Body of pancreas (tissue), 4 donors: ENCODE results near the gene ADAMTSL2.

Experiments used
- POLR2A ChIP-seq, 3 donors: fragments of 450-650 bp; IDR thresholded peaks; one replicate each; pipeline ENCODE4 v1.6.1; 2016; ENCODE audit warnings: antibody characterized with exemption in 3 of 3, mild to moderate bottlenecking in 2 of 3
- TF ChIP-seq, protein P1 (sequence below), 7 experiments: fragments of 450-650 bp in 4 of 7; fragments of 200-600 bp in 3 of 7; sonication (generic) in 3 of 7; IDR thresholded peaks; one replicate each; pipeline ENCODE4 v1.5.1; 2016 to 2019; ENCODE audit warnings: antibody characterized with exemption in 7 of 7

DNA sequence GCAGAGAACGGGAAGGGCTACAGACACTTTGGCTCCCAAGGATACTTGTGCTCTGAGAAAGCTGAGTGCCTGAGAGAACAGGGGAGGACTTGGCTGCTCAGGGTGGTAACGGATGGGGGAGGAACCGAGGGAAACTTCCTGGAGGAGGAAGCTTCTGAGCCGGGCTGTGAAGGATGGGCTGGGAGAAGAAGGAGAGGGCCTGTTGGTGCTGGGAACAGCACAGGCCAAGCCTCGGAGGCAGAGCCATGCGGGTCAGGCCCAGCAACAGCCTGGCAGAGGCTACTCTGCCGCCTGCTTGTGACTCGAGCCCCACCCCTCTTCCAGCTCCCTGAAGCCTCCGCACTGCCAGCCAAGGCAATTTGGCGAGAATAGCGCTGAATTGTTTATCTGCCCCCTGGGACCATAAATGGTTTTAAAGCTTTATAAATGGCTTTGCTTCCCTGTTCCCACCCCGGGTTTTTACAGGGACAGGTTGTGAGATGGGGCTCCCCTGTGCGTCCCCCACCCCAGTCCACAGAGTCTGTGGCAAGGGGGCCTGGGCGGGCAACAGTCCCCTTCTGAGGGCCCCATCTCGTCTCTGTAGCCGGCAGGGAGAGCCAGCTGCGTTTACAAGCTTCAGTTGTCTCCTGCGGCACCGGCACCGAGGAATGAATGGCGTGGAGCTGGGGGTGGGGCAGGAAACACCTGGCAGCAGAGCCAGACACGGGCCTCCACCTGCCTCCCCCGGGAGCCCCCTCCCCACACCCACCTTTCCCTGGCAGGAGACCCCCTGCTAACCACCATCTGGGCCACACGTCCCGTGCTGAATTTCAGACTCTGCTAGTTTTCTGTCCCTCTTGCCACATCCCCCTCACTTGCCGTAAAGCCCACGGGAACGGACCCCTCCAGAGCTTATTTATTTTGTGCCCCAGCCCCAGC lies 50.3 kb downstream of the ADAMTSL2 start:
- TF ChIP-seq POLR2A (IDR thresholded peaks at IDR 0.05) = no peak
- TF ChIP-seq, protein P1, sequence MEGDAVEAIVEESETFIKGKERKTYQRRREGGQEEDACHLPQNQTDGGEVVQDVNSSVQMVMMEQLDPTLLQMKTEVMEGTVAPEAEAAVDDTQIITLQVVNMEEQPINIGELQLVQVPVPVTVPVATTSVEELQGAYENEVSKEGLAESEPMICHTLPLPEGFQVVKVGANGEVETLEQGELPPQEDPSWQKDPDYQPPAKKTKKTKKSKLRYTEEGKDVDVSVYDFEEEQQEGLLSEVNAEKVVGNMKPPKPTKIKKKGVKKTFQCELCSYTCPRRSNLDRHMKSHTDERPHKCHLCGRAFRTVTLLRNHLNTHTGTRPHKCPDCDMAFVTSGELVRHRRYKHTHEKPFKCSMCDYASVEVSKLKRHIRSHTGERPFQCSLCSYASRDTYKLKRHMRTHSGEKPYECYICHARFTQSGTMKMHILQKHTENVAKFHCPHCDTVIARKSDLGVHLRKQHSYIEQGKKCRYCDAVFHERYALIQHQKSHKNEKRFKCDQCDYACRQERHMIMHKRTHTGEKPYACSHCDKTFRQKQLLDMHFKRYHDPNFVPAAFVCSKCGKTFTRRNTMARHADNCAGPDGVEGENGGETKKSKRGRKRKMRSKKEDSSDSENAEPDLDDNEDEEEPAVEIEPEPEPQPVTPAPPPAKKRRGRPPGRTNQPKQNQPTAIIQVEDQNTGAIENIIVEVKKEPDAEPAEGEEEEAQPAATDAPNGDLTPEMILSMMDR (IDR thresholded peaks at IDR 0.05) = no peak
